Stomach (tissue), 4 donors: ENCODE data around the gene WWOX.

ENCODE experiments used
- CTCF ChIP-seq, 7 experiments: fragments of 450-650 bp in 4 of 7; fragments of 200-600 bp in 3 of 7; sonication (generic) in 3 of 7; IDR thresholded peaks; one replicate each; pipeline ENCODE4 v1.5.1; 2016 to 2019; ENCODE audit warnings: antibody characterized with exemption in 7 of 7, control low read depth in 2 of 7, mild to moderate bottlenecking in 1 of 7
- EP300 ChIP-seq: sonication (generic); formaldehyde crosslinking; IDR thresholded peaks from one replicate; pipeline ENCODE4 v1.6.1; 2017; ENCODE audit warnings: antibody characterized with exemption
- POLR2A ChIP-seq, 4 donors: fragments of 450-650 bp; IDR thresholded peaks; one replicate each; pipeline ENCODE4 v1.6.1; 2016; ENCODE audit warnings: antibody characterized with exemption in 4 of 4, control low read depth in 2 of 4, mild to moderate bottlenecking in 1 of 4, moderate library complexity in 1 of 4

GRCh38 chr16:78647491-78647890 is 548.0 kb downstream of the WWOX start:
- TF ChIP-seq CTCF (IDR thresholded peaks at IDR 0.05) (no peak), EP300 (no peak), POLR2A (IDR thresholded peaks at IDR 0.05) (no peak)
